Stimulated activated CD8-positive, alpha-beta memory T cell treated with anti-CD3 and anti-CD28 coated beads, Interleukin-2, amount 100 ng/mL, for 1 hour (primary cell): Measurements from ENCODE around the gene MRPL20.
A peak's percentile ranks its signal among the peaks of the same experiment; 100 is the strongest.
"Not testable (repeated sequence)": the region's sequence is repeated elsewhere in the genome, so short reads cannot be mapped to it uniquely, and the experiment has no call there.

Experiments used
- DNase-seq, 2 donors: peaks; one replicate each; pipeline ENCODE4 v3.0.0-alpha.2; 2020; ENCODE audit warnings: low read depth in 2 of 2

Gene MRPL20

GRCh38 chr1:1406821-1407635, at the start of gene MRPL20:
Gene MRPL20 (minus strand): TSS chr1:1407293. CDS start chr1:1407217, 76 bp downstream.
- DNase-seq, result peak; percentile 90 to 91

DNA sequence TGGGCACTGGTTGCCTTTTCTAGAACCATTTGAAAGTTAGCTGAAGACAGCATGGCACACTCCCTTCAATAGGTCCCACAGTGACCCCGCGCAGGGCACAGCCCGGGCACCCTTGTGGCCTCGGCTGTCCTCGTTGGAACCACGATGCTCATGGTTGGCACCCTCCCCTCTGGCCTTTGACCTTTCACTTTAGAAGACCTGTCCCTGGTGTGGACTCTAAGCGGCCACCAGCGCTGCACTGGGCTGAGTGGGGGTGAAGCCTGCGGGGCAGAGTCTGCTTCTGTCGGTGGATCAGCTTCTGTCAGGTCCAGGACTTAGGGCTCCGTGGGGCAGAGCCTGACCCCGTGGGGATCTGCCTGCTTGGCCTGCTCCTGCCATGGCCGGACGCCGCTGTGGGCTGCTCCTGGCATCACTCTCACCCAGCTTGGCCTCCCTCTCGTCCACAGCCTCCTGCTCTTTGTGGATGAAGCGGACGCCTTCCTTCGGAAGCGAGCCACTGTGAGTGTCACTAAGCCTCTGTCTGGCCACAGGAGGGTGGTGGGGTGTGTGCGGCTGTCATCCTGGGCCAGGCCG, 49.7 kb upstream of the MRPL20 start:
- DNase-seq, result not testable (repeated sequence)

- not testable (repeated sequence) for DNase-seq
Observed at GRCh38 chr1:1455934-1456333, 48.8 kb upstream of the MRPL20 start.

DNA sequence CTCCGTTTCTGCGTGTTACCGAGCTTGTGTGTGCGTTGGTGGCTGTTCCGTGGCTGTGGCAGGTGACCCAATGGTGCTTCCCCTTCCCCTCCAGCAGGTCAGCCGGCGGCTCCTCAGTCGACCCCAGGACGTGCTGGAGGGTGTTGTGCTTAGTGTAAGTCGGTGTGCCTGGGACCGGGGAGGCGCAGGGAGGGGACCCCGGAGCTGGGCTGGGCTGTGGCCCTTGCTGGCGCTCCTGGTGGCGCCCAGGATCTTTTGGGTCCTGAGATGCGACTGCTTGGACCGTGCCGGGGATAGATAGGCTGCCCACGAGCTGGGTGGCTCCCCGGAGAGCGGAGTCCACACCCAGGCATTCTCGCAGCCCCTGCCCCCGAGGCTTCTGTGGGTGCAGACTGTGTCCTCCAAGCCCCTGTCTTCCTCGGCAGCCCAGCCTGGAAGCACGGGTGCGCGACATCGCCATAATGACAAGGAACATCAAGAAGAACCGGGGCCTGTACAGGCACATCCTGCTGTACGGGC, 48.3 kb upstream of the MRPL20 start:
- DNase-seq, result no peak

DNA sequence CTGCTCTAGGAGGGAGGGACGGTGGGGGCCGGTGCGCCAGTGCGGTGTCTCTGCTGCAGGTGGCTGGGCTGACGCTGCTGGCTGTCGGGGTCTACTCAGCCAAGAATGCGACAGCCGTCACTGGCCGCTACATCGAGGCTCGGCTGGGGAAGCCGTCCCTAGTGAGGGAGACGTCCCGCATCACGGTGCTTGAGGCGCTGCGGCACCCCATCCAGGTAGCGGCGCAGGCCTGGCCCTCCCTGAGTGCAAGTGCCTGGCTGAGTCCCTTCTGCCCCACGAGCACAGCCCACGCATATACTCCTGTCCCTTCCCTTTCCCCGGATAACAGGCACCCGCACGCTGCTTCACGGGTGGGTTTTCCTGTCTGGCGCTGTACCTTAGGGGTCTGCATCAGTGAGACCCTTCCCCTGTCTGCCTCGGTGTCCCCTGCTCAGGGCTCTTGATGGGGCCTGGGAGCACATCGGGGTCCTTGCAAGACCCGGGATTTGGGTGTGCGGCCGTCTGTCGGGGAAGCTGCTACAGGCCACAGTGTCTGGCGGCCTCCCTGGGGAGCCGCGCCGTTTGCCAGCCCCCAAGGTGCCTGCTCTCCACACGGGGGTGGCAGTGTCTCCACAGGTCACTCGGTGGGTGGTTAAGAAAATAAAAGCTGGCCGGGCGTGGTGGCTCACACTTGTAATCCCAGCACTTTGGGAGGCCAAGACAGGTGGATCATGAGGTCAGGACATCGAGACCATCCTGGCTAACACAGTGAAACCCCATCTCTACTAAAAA, 47.4 kb upstream of the MRPL20 start:
- DNase-seq, result not testable (repeated sequence)

- no peak for DNase-seq
Observed at GRCh38 chr1:1452882-1453281, 45.8 kb upstream of the MRPL20 start.

- not testable (repeated sequence) for DNase-seq
Observed at GRCh38 chr1:1452365-1452739, 45.3 kb upstream of the MRPL20 start.

GRCh38 chr1:1451696-1452364, 44.7 kb upstream of the MRPL20 start:
- no peak for DNase-seq

GRCh38 chr1:1450616-1451015, 43.5 kb upstream of the MRPL20 start:
- DNase-seq, result not testable (repeated sequence)

- DNase-seq, result no peak
Observed at GRCh38 chr1:1449099-1449739, 42.1 kb upstream of the MRPL20 start, which contains the start of gene ATAD3C. Gene ATAD3C (plus strand): TSS chr1:1449689. CDS start chr1:1450684, 995 bp downstream.

- not testable (repeated sequence) for DNase-seq
Observed at GRCh38 chr1:1446631-1447030, 39.5 kb upstream of the MRPL20 start.

DNA sequence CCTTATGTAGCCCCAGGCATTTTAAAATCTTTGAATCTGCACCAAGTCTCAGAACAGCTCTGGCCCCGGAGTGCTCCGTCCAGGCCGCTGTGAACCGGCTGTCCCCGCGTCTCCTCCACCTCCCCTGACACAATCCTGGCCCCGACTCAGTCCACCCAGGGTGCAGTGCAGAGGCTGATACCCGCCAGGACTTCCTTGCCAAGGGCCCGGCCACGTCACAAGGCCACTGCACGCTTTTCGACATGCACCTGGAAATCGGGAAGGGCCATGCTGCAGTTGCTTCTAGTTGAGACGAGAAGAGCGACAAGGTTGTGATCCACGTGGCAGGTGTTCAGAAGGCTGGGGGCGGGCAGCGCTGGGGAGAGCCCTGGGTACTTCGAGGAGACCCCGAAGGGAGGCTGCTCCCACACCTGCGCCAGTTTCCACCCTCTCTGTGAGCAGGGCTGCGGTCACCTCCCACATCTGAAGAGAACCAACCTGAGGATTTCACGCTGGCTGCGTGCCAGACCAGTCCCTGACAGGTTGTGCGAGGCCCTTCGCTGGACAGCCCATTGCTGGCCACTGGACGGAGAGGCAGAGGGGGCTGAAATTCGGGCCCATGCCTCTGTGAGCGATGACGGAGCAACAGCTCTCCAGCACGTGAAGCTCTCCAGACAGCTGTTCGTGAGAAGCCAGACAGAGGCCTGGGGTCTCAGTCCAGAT, 35.1 kb upstream of the MRPL20 start:
- DNase-seq, result no peak

DNA sequence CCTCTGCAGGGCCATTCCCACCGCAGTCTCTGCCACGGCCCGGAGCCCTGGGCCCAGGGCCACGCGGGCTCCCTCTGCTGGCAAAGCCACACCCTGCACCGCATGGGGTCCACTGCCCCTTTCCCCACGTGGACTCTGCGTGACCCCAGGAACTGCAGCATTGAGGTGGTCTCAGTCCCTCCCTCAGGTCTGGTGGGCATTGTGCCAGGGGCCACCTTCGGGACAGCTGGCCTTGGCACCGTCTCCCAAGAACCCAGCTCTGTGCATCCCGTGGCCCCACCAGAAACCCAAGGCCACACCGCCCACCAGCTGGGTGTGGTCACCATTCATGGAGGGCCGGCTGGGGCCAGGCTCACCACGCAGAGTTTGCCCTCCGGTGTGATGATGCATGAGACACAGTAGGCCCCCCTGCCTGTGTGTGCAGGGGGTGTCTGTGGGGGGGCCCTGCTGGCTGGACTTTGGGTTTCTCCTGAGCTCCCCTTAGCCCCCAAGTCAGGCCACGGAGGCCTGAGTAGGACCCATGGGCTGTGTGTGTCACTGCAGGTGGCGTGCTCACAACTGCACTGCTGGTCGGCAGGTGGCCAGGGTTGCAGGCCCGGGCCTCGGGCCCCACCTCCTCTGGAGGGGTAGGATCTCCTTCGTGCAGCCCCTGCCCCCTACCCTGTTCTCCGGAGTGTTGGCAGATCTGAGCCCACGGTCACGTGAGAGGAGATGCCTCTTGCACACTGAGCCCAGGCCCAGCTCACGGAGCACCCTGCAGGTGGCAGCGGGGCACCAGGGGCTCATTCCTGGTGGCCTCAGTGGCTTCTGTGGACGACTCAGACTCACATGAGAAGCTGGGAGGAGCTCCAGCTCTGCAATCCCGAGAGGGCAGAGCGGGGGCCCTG, 34.2 kb upstream of the MRPL20 start:
- peak; percentile 20 to 31 for DNase-seq

DNA sequence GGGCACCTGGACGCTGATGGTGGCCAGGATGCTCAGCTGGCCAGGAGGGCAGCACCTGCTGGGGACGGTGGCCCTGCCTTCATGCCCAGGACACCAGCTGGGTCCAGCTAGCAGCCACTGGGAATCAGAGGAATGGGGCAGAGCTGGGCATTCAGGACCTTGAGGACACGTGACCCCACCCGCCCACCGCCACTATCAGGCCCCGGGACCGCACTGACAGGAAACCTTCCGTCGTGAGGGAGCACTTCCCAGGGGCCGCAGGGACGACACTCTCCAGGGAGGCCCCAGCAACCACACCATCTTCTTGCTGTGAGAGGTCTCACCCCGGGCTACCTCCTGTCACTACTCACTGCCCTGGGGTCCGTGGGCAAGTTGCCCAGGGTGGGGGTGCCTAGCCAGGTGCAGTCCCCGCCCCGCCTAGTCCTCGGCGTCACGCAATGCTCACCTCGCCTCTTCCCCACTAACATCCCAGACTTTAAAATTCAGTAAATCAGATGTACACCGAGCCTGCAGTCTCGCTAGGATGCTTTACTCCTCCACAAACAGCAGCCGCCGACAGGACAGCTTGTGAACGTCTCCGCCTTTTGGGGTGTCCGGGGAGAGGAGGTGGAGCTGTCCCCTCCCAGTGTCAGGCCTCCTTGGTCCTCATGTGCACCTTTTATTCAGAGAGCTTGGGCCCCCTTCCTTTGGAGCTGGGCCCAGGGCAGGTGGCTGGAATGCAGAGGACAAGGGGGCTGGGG, 33.3 kb upstream of the MRPL20 start:
- DNase-seq, result no peak

GRCh38 chr1:1439546-1440261, 32.6 kb upstream of the MRPL20 start:
- DNase-seq, result no peak

- DNase-seq, result no peak
Observed at GRCh38 chr1:1438531-1439381, 31.7 kb upstream of the MRPL20 start.

DNA sequence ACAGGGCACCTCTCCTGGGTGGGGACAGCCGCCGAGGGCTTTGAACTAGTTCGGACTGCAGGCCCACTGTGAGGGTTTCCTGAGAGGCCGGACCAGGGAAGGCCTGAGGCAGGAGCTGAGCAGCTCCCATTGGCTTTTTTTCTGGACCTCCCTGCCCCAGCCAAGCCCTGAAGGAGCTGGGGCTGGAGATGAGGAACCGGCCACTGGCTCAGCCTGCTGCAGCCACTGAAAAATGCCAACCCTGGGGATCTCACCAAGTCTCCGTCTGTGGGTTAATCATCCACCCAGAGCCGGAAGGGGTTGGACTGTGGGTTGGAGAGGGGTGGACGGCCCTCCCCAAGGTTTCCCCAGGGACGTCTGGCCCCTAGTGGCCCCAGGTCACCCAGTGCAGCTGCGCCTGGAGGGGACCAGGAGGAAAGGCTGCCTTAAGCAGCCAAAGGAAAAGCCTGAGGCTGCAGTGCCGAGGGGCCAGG, 30.8 kb upstream of the MRPL20 start:
- no peak for DNase-seq
